Stomach (tissue), 9 donors: ENCODE data around the gene TINAGL1. TPM values are rescaled to one million over a fixed set of nuclear protein-coding genes. Genes with fewer than 3 reads are reported as not detected.

ENCODE experiments used
- DNase-seq, 2 donors: peaks; one replicate each; pipeline versions ENCODE4 v3.0.0 to v3.0.0-alpha.2; 2013 to 2019
- H3K27ac ChIP-seq, 5 donors: fragments of 200-600 bp in 4 of 5; sonication (generic) in 4 of 5; one replicate each; pipeline ENCODE4 v1.5.1; 2013 to 2019; ENCODE audit warnings: mild to moderate bottlenecking in 1 of 5, moderate library complexity in 1 of 5
- H3K27me3 ChIP-seq, 3 donors: fragments of 200-600 bp; sonication (generic); one replicate each; pipeline ENCODE4 v1.5.1; 2017 to 2019; ENCODE audit warnings: mixed run types in 1 of 3
- H3K36me3 ChIP-seq, 4 donors: fragments of 200-600 bp; sonication (generic); 1 replicate in 3 of 4; 2 replicates in 1 of 4; pipeline ENCODE4 v1.5.1; 2016 to 2019
- H3K4me1 ChIP-seq, 4 donors: fragments of 200-600 bp; sonication (generic); one replicate each; pipeline ENCODE4 v1.5.1; 2016 to 2019
- H3K4me3 ChIP-seq, 4 donors: fragments of 200-600 bp; sonication (generic) in 3 of 4; one replicate each; pipeline ENCODE4 v1.5.1; 2016 to 2019; ENCODE audit warnings: mild to moderate bottlenecking in 1 of 4
- H3K9me3 ChIP-seq, 4 donors: fragments of 200-600 bp; sonication (generic); one replicate each; pipeline ENCODE4 v1.5.1; 2016 to 2019
- EP300 ChIP-seq: sonication (generic); formaldehyde crosslinking; IDR thresholded peaks from one replicate; pipeline ENCODE4 v1.6.1; 2017; ENCODE audit warnings: antibody characterized with exemption
- POLR2A ChIP-seq, 4 donors: fragments of 450-650 bp; IDR thresholded peaks; one replicate each; pipeline ENCODE4 v1.6.1; 2016; ENCODE audit warnings: antibody characterized with exemption in 4 of 4, control low read depth in 2 of 4, mild to moderate bottlenecking in 1 of 4, moderate library complexity in 1 of 4
- POLR2AphosphoS5 ChIP-seq, 3 donors: sonication (generic); formaldehyde crosslinking; IDR thresholded peaks; one replicate each; pipeline ENCODE4 v1.6.1; 2016; ENCODE audit warnings: antibody characterized with exemption in 3 of 3
- WGBS, 5 donors: extraction: QIAGEN DNeasy Blood & Tissue Kit in 3 of 5; methylation state at CpG; one replicate each; pipeline versions ENCODE4 v1.1.5 to v1.1.7; 2013 to 2018; 5-methylcytosine and 5-hydroxymethylcytosine counted together
- intact Hi-C: fragments of 100-400 bp; cut with DNase I; formaldehyde crosslinking; loops from one replicate; pipeline ENCODE4 v1.15.1; 2023; ENCODE audit warnings: low total_unique reads
- polyA plus RNA-seq, 3 donors: library from polyadenylated mRNA; stranded (reverse); fragments of 200-250 nt; gene quantifications; one replicate each; pipeline ENCODE4 v1.2.3, GENCODE V29; 2013
- total RNA-seq, 5 donors: library from RNA; depleted of rRNA; stranded (reverse); fragments of >200 nt; gene quantifications; one replicate each; pipeline versions ENCODE4 v1.1.0 to v1.2.3, GENCODE V29; 2014 to 2016
- TF ChIP-seq, protein P1 (sequence below), 7 experiments: fragments of 450-650 bp in 4 of 7; fragments of 200-600 bp in 3 of 7; sonication (generic) in 3 of 7; IDR thresholded peaks; one replicate each; pipeline ENCODE4 v1.5.1; 2016 to 2019; ENCODE audit warnings: antibody characterized with exemption in 7 of 7, control low read depth in 2 of 7, mild to moderate bottlenecking in 1 of 7
- donor health status: healthy with polysubstance abuse.
- donor health status: Bipolar disorder and iron deficiency.
- donor health status: healthy.

TINAGL1 gene
- total and polyA plus RNA-seq, 8 donors, result 17.9 to 691 (median 124) TPM

DNA sequence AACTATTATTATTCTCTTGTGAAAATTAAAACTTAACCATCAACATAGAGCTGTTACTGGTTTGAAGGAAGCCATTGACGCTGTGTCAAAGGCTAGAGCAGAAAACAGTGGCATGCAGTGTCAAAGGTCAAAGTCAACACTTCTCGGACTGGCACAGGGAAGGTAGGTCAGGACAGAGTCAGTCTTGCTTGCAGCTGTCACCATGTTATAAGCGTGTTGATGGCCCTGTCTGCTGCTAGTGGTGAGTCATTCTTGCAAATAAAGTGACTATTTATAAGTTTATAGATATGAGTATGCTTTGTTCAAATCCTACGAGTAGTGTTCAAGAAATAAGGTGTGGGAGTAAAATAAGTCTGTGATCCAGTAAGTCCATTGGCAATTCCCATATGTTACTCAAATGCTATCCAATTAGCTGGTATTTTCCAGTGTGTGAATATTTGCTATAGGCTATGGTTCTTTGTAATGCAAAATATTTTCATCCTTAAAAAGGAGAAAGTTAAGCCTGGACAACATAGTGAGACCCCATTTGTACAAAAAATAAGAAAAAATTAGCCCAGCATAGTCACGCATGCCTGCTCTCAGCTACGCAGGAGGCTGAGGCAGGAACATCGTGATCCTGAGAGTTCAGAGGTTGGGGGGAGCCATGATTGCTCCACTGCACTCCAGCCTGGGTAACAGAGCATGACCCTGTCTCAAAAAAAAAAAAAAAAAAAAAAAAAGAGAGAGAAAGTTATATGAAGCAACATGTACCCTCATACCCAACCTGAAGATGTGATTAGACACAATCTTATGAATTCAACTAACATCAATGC, 26.3 kb upstream of the TINAGL1 start:
- peak in 1 of 2 donors; percentile 66 for DNase-seq
- WGBS, 5 donors, result 47 to 54% (median 51%) methylated on average over 7 of the region's 7 CpGs
- intact Hi-C loops, result loop anchor here (5.0 kb wide), 1 partner anchor 158 kb away; no protein-coding TSS in a partner anchor
- peak in 1 of 3 donors; percentile 4 for TF ChIP-seq POLR2AphosphoS5 (IDR thresholded peaks at IDR 0.05)
- TF ChIP-seq POLR2A (IDR thresholded peaks at IDR 0.05), result no peak
- Histone ChIP-seq H3K4me3 (no peak overlapping the region), H3K4me1 (peaks cover 13 to 20% (median 16%) of the 10 kb centered on the region in 4 donors), H3K9me3 (no peaks in the 10 kb centered on the region), H3K27ac (peak overlapping the region in 3 of 5 donors; percentile 2 to 21 (median 2)), H3K36me3 (no peaks in the 10 kb centered on the region), H3K27me3 (peaks cover 0 to 23% (median 0%) of the 10 kb centered on the region in 3 donors)

DNA sequence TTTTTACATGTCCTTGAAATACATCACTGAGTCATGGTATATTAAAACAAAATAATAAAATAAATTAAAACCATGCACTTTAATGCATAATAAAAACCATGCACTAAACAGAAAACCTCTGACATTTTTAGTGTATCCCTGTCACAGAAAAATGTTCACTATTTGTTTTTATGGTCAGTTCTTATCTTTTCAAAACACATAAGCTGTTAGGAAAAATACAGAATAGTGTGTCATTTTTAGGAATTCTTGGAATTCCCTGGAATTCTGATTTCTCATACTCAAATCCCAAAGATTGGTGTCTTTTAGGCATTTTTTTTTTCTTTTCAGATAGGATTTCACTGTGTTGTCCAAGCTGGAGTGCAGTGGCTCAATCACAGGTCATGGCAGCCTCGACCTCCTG, 25.1 kb upstream of the TINAGL1 start:
- WGBS, 5 donors, result 72 to 90% (median 88%) methylated on average over 1 of the region's 1 CpG
- peaks cover 13 to 20% (median 16%) of the 10 kb centered on the region in 4 donors for H3K4me1 ChIP-seq
- H3K27me3 ChIP-seq, result peaks cover 0 to 23% (median 0%) of the 10 kb centered on the region in 3 donors
- intact Hi-C loops, result no loop called here
- DNase-seq, result no peak
- TF ChIP-seq, protein P1, sequence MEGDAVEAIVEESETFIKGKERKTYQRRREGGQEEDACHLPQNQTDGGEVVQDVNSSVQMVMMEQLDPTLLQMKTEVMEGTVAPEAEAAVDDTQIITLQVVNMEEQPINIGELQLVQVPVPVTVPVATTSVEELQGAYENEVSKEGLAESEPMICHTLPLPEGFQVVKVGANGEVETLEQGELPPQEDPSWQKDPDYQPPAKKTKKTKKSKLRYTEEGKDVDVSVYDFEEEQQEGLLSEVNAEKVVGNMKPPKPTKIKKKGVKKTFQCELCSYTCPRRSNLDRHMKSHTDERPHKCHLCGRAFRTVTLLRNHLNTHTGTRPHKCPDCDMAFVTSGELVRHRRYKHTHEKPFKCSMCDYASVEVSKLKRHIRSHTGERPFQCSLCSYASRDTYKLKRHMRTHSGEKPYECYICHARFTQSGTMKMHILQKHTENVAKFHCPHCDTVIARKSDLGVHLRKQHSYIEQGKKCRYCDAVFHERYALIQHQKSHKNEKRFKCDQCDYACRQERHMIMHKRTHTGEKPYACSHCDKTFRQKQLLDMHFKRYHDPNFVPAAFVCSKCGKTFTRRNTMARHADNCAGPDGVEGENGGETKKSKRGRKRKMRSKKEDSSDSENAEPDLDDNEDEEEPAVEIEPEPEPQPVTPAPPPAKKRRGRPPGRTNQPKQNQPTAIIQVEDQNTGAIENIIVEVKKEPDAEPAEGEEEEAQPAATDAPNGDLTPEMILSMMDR (IDR thresholded peaks at IDR 0.05), result no peak
- TF ChIP-seq POLR2AphosphoS5 (IDR thresholded peaks at IDR 0.05) (no peak), POLR2A (IDR thresholded peaks at IDR 0.05) (no peak), EP300 (no peak)
- no peak overlapping the region for H3K27ac ChIP-seq
- no peak overlapping the region for H3K4me3 ChIP-seq
- H3K9me3 ChIP-seq, result no peaks in the 10 kb centered on the region
- H3K36me3 ChIP-seq, result no peaks in the 10 kb centered on the region

DNA sequence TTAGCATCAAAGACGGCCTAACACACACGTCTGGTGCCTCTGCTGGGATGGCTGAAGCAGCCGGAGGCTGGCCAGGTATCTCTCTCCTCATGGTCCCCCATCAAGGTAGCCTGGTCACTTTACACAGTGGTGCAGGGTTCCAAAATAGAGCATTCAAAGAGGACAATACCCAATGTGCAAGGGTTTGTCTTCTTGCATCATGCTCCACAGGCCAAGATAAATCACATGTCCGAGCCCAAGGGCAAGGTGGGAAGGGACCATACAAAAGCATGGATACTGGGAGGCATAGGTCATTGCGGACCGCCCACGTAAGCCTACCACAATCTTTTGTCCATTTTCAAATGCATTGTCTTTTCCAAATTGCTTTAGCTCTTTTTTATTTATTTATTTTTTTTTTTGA, 23.8 kb upstream of the TINAGL1 start:
- intact Hi-C loops, result no loop called here
- H3K4me1 ChIP-seq, result peaks cover 13 to 20% (median 16%) of the 10 kb centered on the region in 4 donors
- DNase-seq, result no peak
- no peaks in the 10 kb centered on the region for H3K9me3 ChIP-seq
- peaks cover 0 to 19% (median 0%) of the 10 kb centered on the region in 3 donors for H3K27me3 ChIP-seq
- H3K4me3 ChIP-seq, result no peak overlapping the region
- WGBS, 5 donors, result 93 to 97% (median 95%) methylated on average over 7 of the region's 7 CpGs
- TF ChIP-seq POLR2A (IDR thresholded peaks at IDR 0.05), result no peak
- TF ChIP-seq, protein P1 (IDR thresholded peaks at IDR 0.05), result no peak
- TF ChIP-seq EP300, result no peak
- TF ChIP-seq POLR2AphosphoS5 (IDR thresholded peaks at IDR 0.05), result no peak
- H3K27ac ChIP-seq, result no peak overlapping the region
- no peaks in the 10 kb centered on the region for H3K36me3 ChIP-seq

DNA sequence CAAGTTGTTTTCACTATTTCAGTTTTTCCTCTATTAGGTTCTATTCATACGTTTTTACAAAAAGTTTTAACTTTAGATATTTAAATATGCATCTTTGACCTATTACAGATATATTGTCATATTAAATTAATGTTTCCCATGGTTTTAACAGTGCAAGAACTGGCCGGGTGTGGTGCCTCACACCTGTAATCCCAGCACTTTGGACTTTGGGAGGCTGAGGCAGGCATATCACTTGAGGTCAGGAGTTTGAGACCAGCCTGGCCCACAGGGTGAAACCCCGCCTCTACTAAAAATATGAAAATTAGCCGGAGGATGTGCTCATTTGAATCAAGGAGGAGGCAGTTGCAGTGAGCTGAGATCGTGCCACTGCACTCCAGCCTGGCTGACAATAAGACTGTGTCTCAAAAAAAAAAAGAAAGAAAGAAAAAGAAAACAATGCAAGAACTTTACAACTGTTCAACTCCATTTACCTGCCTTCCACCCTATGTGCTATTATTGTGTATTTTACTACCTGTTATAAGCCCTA, 19.8 kb upstream of the TINAGL1 start:
- intact Hi-C loops, result no loop called here
- TF ChIP-seq POLR2AphosphoS5 (IDR thresholded peaks at IDR 0.05) (no peak), EP300 (no peak), POLR2A (IDR thresholded peaks at IDR 0.05) (no peak)
- TF ChIP-seq, protein P1 (IDR thresholded peaks at IDR 0.05), result no peak
- DNase-seq, result no peak
- 69 to 78% (median 73%) methylated on average over 5 of the region's 5 CpGs for WGBS, 5 donors
- Histone ChIP-seq H3K4me1 (no peaks in the 10 kb centered on the region), H3K36me3 (no peaks in the 10 kb centered on the region), H3K4me3 (no peak overlapping the region), H3K9me3 (peaks cover 0 to 5% (median 0%) of the 10 kb centered on the region in 4 donors), H3K27me3 (peaks cover 0 to 24% (median 0%) of the 10 kb centered on the region in 3 donors), H3K27ac (no peak overlapping the region)
